ENCODE data around the gene POLE.
A peak's percentile ranks its signal among the peaks of the same experiment; 100 is the strongest.
"Not testable (repeated sequence)": the region's sequence is repeated elsewhere in the genome, so short reads cannot be mapped to it uniquely, and the experiment has no call there.

Gene POLE

DNA sequence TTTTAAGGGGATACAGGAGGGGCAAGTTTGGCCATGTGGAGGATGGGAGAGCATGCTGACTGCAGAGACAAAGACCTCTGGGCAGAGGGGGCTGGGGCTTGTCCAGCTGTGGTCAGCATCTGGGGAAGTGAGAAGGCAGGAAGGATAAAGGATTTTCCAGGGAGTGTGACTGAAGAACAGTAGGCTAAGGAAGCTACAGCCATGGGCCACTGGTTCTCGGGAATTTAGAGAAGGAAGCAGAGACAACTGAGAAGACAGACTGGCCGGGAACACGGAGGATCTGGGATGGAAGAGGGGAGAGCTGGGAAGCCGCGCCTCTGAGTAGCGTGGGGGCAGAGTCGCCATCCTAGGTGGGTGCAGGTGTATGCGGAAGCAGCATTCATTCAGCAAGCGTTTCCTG is 16.5 kb upstream of the POLE start:
- Mint-ChIP-seq H3K27me3 (no peaks in the 10 kb centered on the region), H3K4me1 (peaks cover 33% of the 10 kb centered on the region), H3K27ac (peak overlapping the region; percentile 0), H3K36me3 (peaks cover 42% of the 10 kb centered on the region), H3K4me3 (no peak overlapping the region), H3K9me3 (peaks cover 4% of the 10 kb centered on the region)
- no peak for ATAC-seq

DNA sequence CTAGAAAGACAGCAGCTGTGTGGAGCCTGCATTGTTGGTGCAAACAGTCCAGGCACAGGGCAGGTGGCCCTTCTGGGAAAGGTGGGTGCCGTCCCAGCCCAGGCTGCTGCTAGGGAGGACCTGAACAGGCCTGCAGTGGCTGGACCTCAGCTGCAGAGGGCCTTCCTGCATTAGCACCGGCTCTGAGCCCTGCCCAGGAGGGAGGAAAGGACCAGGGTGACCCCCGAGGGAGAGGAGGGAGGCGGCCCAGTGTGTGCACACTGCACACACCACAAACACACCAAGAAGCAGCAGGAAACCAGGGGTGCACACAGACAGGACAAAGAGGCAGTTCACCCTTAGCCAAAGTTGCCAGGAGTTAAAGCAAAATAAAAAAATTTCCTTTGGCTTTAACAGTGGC is 15.5 kb upstream of the POLE start:
- ATAC-seq, result no peak
- Mint-ChIP-seq H3K27ac (peak overlapping the region; percentile 0), H3K4me3 (no peak overlapping the region), H3K36me3 (peaks cover 46% of the 10 kb centered on the region), H3K9me3 (peaks cover 4% of the 10 kb centered on the region), H3K27me3 (no peaks in the 10 kb centered on the region), H3K4me1 (peaks cover 33% of the 10 kb centered on the region)

DNA sequence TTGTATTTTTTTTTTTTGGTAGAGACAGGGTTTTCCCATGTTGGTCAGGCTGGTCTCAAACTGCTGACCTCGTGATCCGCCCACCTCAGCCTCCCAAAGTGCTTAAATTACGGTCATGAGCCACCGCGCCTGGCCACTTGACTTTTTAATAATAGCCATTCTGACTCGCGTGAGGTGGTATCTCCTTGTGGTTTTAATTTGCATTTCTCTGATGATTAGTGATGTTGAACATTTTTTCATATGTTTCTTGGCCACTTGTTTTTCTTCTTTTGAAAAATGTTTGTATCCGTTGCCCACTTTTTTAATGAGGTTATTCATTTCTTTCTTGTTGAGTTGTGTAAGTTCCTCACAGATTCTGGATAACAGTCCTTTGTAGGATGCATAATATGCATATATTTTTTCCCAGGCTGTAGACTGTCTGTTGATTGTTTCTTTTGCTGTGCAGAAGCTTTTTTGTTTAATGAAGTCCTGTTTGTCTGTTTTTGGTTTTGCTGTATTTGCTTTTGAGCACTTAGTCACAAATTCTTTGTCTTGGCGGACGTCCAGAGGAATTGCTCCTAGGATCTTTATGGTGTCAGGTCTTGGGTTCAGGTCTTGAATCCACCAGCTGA is 13.2 kb upstream of the POLE start:
- peaks cover 47% of the 10 kb centered on the region for H3K36me3 Mint-ChIP-seq
- peak; percentile 81 for ATAC-seq
- no peaks in the 10 kb centered on the region for H3K9me3 Mint-ChIP-seq
- no peaks in the 10 kb centered on the region for H3K27me3 Mint-ChIP-seq
- peak overlapping the region; percentile 26 for H3K4me3 Mint-ChIP-seq
- H3K27ac Mint-ChIP-seq, result peak overlapping the region; percentile 69
- peaks cover 33% of the 10 kb centered on the region for H3K4me1 Mint-ChIP-seq

GRCh38 chr12:132698341-132698740 is 11.2 kb upstream of the POLE start:
- Mint-ChIP-seq H3K27ac (no peak overlapping the region), H3K4me3 (no peak overlapping the region), H3K9me3 (no peaks in the 10 kb centered on the region), H3K4me1 (peaks cover 29% of the 10 kb centered on the region), H3K27me3 (no peaks in the 10 kb centered on the region), H3K36me3 (peaks cover 33% of the 10 kb centered on the region)
- no peak for ATAC-seq

DNA sequence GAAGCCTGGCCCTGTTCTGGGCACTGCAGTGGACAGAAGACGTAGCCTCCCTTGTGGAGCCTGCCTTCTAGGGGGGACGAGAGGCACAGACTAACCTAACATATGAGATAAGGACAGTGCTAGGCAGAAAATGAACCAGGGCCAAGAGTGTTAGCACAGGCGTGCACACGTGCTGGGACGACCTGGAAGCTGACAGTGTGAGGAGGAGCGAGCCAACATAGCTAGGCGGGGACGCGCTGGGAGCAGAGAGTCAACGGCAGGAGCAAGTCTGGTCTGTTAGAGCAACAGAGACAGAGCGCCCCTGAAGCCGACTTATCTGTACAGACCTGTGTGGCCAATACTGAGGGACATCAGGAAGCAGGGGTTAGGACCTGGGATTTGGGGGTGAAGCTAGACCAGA is 8.3 kb upstream of the POLE start:
- no peaks in the 10 kb centered on the region for H3K9me3 Mint-ChIP-seq
- ATAC-seq, result no peak
- H3K27ac Mint-ChIP-seq, result no peak overlapping the region
- peaks cover 8% of the 10 kb centered on the region for H3K4me1 Mint-ChIP-seq
- H3K36me3 Mint-ChIP-seq, result peaks cover 28% of the 10 kb centered on the region
- no peak overlapping the region for H3K4me3 Mint-ChIP-seq
- no peaks in the 10 kb centered on the region for H3K27me3 Mint-ChIP-seq

DNA sequence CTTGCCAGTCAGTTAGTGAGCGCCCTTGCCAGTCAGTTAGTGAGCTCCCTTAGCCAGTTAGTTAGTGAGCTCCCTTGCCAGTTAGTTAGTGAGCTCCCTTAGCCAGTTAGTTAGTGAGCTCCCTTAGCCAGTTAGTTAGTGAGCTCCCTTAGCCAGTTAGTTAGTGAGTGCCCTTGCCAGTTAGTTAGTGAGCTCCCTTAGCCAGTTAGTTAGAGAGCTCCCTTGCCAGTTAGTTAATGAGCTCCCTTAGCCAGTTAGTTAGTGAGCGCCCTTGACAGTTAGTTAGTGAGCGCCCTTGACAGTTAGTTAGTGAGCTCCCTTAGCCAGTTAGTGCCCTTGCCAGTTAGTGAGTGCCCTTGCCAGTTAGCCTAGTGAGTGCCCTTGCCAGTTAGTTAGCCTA is 7.7 kb upstream of the POLE start:
- not testable (repeated sequence) for ATAC-seq, H3K27me3 Mint-ChIP-seq, H3K4me3 Mint-ChIP-seq, H3K9me3 Mint-ChIP-seq, H3K4me1 Mint-ChIP-seq, H3K27ac Mint-ChIP-seq
- peaks cover 23% of the 10 kb centered on the region for H3K36me3 Mint-ChIP-seq

DNA sequence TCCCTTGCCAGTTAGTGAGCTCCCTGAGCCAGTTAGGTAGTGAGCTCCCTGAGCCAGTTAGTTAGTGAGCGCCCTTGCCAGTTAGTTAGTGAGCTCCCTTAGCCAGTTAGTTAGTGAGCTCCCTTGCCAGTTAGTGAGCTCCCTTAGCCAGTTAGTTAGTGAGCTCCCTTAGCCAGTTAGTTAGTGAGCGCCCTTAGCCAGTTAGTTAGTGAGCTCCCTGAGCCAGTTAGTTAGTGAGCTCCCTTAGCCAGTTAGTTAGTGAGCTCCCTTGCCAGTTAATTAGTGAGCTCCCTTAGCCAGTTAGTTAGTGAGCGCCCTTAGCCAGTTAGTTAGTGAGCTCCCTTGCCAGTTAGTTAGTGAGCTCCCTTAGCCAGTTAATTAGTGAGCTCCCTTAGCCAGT is 4.9 kb upstream of the POLE start:
- H3K27ac Mint-ChIP-seq, H3K4me1 Mint-ChIP-seq: not testable (repeated sequence)

GRCh38 chr12:132690112-132690511 is 3.0 kb upstream of the POLE start:
- Mint-ChIP-seq H3K27me3 (no peaks in the 10 kb centered on the region), H3K27ac (no peak overlapping the region), H3K9me3 (no peaks in the 10 kb centered on the region), H3K4me1 (peaks cover 9% of the 10 kb centered on the region), H3K4me3 (no peak overlapping the region), H3K36me3 (no peaks in the 10 kb centered on the region)
- no peak for ATAC-seq

More for the DNA sequence above, 4.9 kb upstream of the POLE start:
- H3K4me3 Mint-ChIP-seq, H3K36me3 Mint-ChIP-seq, H3K9me3 Mint-ChIP-seq, ATAC-seq, H3K27me3 Mint-ChIP-seq: not testable (repeated sequence)

GRCh38 chr12:132689227-132689626 is 2.1 kb upstream of the POLE start:
- peaks cover 11% of the 10 kb centered on the region for H3K4me1 Mint-ChIP-seq
- H3K27ac Mint-ChIP-seq, result no peak overlapping the region
- no peak for ATAC-seq
- H3K27me3 Mint-ChIP-seq, result no peaks in the 10 kb centered on the region
- H3K36me3 Mint-ChIP-seq, result no peaks in the 10 kb centered on the region
- H3K4me3 Mint-ChIP-seq, result peak overlapping the region; percentile 13
- no peaks in the 10 kb centered on the region for H3K9me3 Mint-ChIP-seq

DNA sequence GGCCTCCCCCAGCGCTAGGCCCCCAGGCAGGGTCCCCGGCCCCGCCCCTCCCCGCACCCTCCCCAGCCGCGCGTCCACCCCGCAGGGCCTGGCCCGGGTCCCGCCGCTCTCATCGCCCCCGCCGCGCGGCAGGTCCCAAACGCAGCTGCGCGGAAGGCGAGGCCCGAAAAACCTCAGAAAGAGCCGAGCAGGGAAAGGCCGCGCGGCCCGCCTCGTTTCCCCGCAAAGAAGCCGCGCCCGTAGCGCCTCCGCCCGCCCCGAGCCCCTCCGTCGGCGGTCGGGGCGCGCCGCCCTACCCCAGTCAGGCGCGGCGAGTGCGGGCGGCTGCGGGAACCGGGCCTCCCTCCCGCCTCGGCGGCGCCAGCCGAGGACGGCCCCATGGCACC is 324 bp downstream of the POLE start:
- peak overlapping the region; percentile 83 for H3K4me3 Mint-ChIP-seq
- ATAC-seq, result peak; percentile 76
- H3K27ac Mint-ChIP-seq, result peak overlapping the region; percentile 73
- no peaks in the 10 kb centered on the region for H3K27me3 Mint-ChIP-seq
- H3K9me3 Mint-ChIP-seq, result no peaks in the 10 kb centered on the region
- H3K4me1 Mint-ChIP-seq, result peaks cover 17% of the 10 kb centered on the region
- no peaks in the 10 kb centered on the region for H3K36me3 Mint-ChIP-seq

- Mint-ChIP-seq H3K27me3 (no peaks in the 10 kb centered on the region), H3K27ac (no peak overlapping the region), H3K4me1 (peaks cover 24% of the 10 kb centered on the region), H3K9me3 (no peaks in the 10 kb centered on the region), H3K36me3 (peaks cover 8% of the 10 kb centered on the region), H3K4me3 (peak overlapping the region; percentile 23)
- ATAC-seq, result no peak
Observed at GRCh38 chr12:132685400-132685799, 1.7 kb downstream of the POLE start.

DNA sequence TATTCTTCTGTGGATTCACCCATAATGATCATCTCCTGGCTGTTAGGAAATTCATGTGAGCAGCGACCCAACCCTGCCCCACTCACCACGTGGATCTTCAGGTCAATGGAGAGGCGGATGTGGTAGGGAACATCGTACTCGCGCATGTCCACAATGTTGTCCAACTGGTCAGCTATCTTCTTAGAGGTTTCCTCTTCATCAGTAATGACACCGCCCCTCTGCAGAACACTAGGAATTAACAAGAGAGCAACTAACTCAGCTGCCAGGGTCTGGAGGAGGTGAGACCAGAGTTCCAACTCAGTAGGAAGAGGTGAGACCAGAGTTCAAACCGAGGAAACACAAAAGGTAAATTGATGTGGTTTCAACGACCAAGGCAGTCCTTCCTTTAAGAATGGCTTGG is 9.7 kb downstream of the POLE start:
- no peak for ATAC-seq
- no peak overlapping the region for H3K4me3 Mint-ChIP-seq
- no peaks in the 10 kb centered on the region for H3K9me3 Mint-ChIP-seq
- H3K27me3 Mint-ChIP-seq, result no peaks in the 10 kb centered on the region
- H3K36me3 Mint-ChIP-seq, result peaks cover 82% of the 10 kb centered on the region
- no peak overlapping the region for H3K27ac Mint-ChIP-seq
- H3K4me1 Mint-ChIP-seq, result peaks cover 7% of the 10 kb centered on the region

DNA sequence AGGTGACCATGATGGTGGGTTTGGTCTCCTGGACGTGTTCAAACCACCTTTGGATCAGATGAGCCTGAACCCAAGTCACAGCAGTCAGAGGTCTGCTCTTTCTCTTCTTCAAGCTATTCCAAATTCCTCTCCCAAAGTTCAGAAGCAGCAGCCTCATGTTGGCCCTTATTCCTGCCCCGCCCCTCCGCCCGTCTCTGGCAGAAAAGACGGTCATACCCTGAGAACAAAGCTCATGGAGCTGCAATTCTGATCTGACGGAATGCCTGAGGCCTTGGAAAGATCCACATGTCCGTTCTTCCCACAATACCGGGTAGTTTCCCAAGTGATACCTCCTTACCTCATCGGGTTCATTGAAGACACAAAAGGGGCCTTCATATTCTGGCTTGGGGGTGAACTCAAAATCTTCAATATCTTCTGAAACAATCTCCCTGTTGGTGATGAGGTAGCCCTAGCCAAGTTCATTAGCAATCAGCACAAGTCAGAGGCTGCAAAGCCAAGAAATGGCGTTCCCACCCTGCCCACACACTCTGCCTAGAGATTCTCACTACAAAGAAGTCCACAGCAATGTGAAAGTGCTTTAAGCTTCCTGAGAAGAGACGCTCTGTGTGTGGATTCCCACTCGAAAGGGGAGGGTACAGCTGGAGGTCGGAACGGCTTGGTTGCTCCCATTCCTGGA is 11.2 kb downstream of the POLE start:
- no peak for ATAC-seq
- Mint-ChIP-seq H3K27ac (no peak overlapping the region), H3K27me3 (no peaks in the 10 kb centered on the region), H3K4me3 (no peak overlapping the region), H3K36me3 (peaks cover 88% of the 10 kb centered on the region), H3K9me3 (no peaks in the 10 kb centered on the region), H3K4me1 (peaks cover 4% of the 10 kb centered on the region)

GRCh38 chr12:132674561-132674960 is 12.6 kb downstream of the POLE start:
- no peak overlapping the region for H3K27ac Mint-ChIP-seq
- no peak for ATAC-seq
- H3K4me1 Mint-ChIP-seq, result no peaks in the 10 kb centered on the region
- H3K36me3 Mint-ChIP-seq, result peaks cover 80% of the 10 kb centered on the region
- no peaks in the 10 kb centered on the region for H3K9me3 Mint-ChIP-seq
- H3K27me3 Mint-ChIP-seq, result no peaks in the 10 kb centered on the region
- no peak overlapping the region for H3K4me3 Mint-ChIP-seq

DNA sequence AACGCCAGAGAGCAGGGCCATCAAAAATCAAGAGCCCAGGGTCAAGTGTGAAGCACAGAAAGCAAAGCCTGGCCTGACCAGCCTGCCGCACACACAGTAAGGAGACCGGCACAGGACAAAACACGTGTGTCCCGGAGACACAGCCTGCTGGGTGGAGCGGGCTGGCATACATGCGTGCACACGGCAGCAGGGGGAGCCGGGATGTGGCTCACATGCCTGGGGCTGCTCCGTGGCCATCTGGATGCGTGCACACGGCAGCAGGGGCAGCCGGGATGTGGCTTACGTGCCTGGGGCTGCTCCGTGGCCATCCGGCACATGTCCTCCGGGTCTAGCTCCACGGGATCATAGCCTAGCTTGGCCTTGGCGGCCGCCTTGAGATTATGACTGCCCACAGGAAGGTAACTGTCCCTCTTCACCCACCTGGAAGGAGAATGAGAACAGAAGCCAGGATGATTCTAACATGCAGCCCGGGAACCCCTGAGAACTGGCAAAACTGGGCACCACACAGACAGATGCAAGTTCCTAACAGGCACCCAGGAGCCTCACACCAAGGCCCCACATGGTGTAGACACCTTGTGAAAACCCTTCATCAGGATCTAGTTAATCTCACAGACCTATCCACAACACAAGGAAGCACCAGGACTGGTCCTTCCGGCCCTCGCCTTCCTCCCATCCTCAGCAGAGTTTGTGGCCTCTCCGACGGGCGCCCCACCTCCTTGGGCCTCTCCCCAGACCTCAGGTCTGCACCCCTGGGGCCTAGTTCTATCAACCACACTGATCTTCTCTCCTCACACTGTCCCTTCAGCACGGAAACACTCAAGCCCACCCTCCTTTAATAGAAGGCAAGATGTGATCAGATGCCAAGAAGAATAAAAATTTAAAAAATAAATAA is 13.6 kb downstream of the POLE start:
- Mint-ChIP-seq H3K27ac (no peak overlapping the region), H3K27me3 (no peaks in the 10 kb centered on the region), H3K4me1 (no peaks in the 10 kb centered on the region), H3K36me3 (peaks cover 74% of the 10 kb centered on the region), H3K4me3 (no peak overlapping the region), H3K9me3 (no peaks in the 10 kb centered on the region)
- no peak for ATAC-seq

DNA sequence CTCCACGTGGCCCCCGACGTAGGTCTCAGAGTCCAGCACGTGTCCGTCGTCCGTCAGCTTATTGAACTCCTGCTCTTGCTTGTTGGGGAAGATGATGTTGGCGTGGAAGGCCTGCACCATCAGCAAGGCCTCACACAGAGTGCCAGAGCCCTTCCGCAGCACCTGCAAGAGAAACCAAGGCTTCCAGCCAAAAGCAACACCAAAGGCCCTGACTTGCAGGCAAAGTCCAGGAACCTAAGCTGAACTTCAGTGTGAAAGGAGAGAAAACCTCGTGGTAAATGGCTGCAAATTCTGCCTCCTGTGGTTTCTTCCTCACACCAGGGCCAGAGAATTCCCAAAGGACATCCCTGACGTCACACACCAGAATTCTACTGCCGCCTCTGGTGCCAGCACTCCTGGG is 14.5 kb downstream of the POLE start:
- no peak overlapping the region for H3K27ac Mint-ChIP-seq
- H3K36me3 Mint-ChIP-seq, result peaks cover 74% of the 10 kb centered on the region
- no peak overlapping the region for H3K4me3 Mint-ChIP-seq
- no peaks in the 10 kb centered on the region for H3K4me1 Mint-ChIP-seq
- H3K27me3 Mint-ChIP-seq, result no peaks in the 10 kb centered on the region
- no peaks in the 10 kb centered on the region for H3K9me3 Mint-ChIP-seq
- no peak for ATAC-seq
